Measurements from ENCODE around the gene OSBP2.

DNA sequence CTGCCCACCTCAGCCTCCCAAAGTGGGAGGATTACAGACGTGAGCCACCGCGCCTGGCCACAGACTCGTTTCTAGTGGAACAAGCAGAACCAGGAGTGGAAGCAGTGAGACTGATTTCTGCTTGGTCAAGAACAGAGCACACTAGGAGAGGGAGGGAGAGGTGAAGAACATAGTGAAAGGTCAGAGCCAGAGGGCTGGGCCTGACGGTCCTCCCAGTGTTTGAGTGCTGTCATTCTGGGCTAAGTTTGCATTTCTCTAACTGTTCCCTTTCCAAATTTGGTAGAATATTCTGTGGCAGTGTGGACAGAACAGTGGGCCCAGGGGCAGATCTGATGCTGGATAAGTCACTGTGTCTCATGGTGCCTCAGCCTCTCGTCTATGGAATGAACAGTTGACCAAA is 55.2 kb downstream of the OSBP2 start:
- TF ChIP-seq, protein P1, sequence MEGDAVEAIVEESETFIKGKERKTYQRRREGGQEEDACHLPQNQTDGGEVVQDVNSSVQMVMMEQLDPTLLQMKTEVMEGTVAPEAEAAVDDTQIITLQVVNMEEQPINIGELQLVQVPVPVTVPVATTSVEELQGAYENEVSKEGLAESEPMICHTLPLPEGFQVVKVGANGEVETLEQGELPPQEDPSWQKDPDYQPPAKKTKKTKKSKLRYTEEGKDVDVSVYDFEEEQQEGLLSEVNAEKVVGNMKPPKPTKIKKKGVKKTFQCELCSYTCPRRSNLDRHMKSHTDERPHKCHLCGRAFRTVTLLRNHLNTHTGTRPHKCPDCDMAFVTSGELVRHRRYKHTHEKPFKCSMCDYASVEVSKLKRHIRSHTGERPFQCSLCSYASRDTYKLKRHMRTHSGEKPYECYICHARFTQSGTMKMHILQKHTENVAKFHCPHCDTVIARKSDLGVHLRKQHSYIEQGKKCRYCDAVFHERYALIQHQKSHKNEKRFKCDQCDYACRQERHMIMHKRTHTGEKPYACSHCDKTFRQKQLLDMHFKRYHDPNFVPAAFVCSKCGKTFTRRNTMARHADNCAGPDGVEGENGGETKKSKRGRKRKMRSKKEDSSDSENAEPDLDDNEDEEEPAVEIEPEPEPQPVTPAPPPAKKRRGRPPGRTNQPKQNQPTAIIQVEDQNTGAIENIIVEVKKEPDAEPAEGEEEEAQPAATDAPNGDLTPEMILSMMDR (conservative IDR thresholded peaks at IDR 0.05; ENCODE audit: low read length) = no peak
- TF ChIP-seq EZH2phosphoT487 (IDR thresholded peaks at IDR 0.05; ENCODE audit: borderline replicate concordance) = no peak

Data from Loucy (cell line).